Middle frontal gyrus (tissue), 1 donor: ENCODE results near the gene PCA3.

Experiments
- DNase-seq: peaks from one replicate; pipeline ENCODE4 v3.0.0-alpha.2; 2015; ENCODE audit warnings: low spot score; ENCODE audit errors: extremely low spot score

Gene PCA3

GRCh38 chr9:76756941-76757673 is 7.1 kb upstream of the PCA3 start:
- DNase-seq: no peak

- no peak for DNase-seq
Measured at GRCh38 chr9:76758476-76758875, 5.8 kb upstream of the PCA3 start.

- DNase-seq: no peak
Measured at GRCh38 chr9:76759732-76760131, 4.5 kb upstream of the PCA3 start.

- DNase-seq: no peak
Measured at GRCh38 chr9:76761448-76761847, 2.8 kb upstream of the PCA3 start.

GRCh38 chr9:76766126-76766525 is 1.9 kb downstream of the PCA3 start:
- no peak for DNase-seq

- DNase-seq: no peak
Measured at GRCh38 chr9:76772686-76773445, 8.6 kb downstream of the PCA3 start.

DNA sequence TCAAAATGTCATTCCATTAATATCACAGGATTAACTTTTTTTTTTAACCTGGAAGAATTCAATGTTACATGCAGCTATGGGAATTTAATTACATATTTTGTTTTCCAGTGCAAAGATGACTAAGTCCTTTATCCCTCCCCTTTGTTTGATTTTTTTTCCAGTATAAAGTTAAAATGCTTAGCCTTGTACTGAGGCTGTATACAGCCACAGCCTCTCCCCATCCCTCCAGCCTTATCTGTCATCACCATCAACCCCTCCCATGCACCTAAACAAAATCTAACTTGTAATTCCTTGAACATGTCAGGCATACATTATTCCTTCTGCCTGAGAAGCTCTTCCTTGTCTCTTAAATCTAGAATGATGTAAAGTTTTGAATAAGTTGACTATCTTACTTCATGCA is 20.6 kb downstream of the PCA3 start:
- no peak for DNase-seq

- no peak for DNase-seq
Measured at GRCh38 chr9:76785501-76785900, 21.3 kb downstream of the PCA3 start.

- DNase-seq: no peak
Measured at GRCh38 chr9:76787677-76788076, 23.4 kb downstream of the PCA3 start.

- no peak for DNase-seq
Measured at GRCh38 chr9:76789840-76790239, 25.6 kb downstream of the PCA3 start.

GRCh38 chr9:76793784-76794431 is 29.7 kb downstream of the PCA3 start:
- DNase-seq: no peak

DNA sequence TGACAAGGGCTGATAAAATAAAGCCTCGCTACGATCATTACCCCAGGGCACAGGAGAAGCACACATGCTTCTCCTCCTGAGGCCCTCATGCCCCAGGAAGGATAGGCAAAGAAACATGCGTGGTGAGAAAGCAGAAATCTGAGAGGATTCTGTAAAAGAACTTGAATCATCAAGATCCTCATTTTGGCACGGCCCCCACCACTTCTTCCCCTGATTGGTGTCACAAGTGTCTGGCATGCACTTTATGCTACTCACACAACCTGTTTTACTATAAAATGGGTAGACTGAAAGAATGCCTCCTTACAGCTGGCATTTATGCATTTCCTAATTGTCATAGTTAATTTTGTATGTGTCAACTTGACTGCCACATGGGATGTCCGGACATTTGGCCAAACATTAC is 32.1 kb downstream of the PCA3 start:
- DNase-seq: no peak

DNA sequence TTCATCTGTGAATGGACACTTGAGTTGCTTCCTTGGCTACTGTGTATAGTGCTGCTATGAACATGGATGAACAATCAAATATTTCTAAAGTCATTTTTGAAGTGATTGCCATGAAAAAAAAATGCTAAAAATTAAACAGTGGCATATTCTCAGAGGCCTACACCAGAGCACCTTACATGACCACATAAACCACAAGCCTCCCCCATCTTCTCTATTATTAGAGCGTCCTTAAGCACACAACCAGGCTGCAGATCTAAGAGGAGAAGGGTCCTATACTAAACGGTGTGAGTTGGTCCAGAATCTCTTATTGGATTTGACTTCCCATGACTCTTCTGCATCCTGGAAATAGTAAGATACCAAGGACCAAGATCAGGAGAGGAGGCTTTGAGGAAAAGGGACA is 34.3 kb downstream of the PCA3 start:
- no peak for DNase-seq

GRCh38 chr9:76799473-76799872 is 35.2 kb downstream of the PCA3 start:
- DNase-seq: no peak

GRCh38 chr9:76800901-76801300 is 36.7 kb downstream of the PCA3 start:
- DNase-seq: no peak

DNA sequence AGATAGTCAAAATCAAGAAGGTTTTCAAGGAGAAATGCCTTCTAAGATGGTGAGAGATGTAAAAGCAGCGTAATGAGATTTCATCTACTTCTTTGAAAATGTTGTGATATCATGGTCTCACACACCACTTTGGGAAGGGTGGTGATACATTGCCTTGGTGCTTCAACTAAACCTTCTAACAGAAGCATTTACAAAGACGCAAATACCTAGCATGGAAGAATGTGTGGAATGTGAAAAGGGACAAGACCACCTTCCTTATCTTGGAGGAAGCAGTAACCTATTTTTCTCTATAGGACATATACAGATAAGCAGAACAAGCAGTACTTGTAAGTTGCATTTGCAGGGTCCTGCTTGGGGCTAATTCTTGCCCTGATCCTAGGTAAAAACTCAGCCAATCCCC is 38.8 kb downstream of the PCA3 start:
- no peak for DNase-seq

DNA sequence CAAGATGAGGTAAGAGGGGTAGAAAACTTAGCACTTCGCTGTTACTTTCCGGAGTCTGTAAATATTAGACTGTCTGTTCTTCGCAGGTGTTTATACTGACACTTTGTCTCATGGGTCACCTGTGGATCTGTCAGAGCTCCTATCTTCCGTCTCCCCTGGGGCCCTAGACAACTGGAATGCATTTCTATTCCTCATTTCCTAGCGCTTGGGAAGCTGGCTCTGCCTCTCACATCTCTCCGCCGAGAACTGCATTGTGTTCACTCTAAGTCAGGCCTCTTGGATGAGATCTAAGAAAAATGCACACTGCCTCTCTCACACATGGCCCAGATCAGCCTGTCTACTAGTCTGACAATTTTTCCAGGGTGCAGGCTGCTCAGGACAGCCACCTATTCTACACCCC is 39.5 kb downstream of the PCA3 start:
- DNase-seq: no peak

GRCh38 chr9:76808636-76809035 is 44.4 kb downstream of the PCA3 start:
- no peak for DNase-seq

DNA sequence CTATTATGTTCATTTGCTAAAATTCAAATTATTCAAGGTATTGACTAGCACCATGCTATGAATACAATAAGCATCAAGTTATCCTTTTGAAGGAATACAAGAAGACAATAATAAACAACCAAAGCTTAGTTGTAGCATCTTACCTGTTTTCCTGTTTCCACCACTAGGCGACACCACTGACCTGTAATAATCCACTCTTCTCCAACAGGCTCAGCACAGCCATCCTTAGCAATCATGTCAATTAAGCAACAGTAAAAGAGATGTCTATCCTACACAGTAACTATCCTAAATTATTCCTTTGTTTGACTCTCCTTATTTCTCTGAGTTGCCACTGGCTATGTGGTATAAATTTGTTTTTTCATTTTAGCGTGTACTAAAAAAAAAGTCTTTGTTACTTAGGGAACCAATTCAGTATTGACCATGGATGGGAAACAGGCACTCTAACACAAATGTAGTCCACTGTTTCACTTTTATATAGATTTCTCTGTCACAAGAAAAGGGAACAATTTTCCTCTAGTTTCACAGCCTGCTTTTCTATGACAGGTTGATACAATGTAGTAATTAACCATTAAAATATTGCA is 46.2 kb downstream of the PCA3 start:
- DNase-seq: peak; percentile 46

- no peak for DNase-seq
Measured at GRCh38 chr9:76812591-76812990, 48.4 kb downstream of the PCA3 start.

- DNase-seq: no peak
Measured at GRCh38 chr9:76817489-76817888, 53.3 kb downstream of the PCA3 start.

- DNase-seq: peak; percentile 34
Measured at GRCh38 chr9:76818271-76818670, 54.0 kb downstream of the PCA3 start.
